NCI-H1092 (cell line): ENCODE measurements around the gene ARRDC1.
"Not testable (repeated sequence)": the region's sequence is repeated elsewhere in the genome, so short reads cannot be mapped to it uniquely, and the experiment has no call there.

ENCODE experiments used
- DNase-seq: peaks from one replicate; lab custom pipeline; 2025; lab: John Stamatoyannopoulos, UW

ARRDC1 gene

DNA sequence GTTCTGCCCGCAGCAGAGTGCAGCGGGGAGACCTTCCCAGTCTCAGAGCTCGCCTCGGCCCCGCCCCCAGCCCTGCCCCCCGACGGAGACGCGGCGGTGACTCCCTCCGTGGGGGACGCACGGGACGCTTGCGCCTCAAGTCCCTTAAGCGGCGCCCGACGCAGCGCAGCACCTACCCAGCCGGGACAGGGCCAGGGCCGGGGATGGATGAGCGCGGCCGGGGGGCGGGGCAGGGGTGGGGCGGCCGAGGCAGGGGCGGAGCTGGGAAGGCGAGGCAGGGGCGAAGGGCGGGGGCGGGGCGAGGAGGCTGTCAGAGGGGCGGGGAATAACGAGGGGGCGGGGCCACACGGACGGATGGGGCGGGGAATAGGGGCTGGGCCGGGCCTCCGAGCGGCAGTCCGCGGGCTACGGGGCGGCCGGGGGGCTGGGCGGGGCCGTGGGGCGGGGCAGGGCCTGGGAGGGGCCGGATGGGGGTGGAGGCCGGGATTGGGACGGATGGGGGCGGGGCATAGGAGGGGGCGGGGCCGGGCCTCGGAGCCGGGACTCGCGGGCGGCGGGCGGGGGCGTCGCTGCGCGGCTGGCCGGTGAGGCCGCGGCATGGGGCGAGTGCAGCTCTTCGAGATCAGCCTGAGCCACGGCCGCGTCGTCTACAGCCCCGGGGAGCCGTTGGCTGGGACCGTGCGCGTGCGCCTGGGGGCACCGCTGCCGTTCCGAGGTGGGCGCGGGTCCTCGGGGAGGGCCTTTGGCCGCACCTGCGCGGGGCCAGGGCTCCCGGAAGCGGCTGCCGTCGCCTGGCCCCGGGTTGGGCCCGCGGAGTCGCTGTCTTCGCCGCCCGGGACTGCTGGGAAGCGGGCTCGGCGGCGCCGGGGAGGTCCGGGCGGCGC, at the start of gene ARRDC1:
Gene ARRDC1, plus strand, starts transcription at position 566 of the 884 bp plus-strand sequence. Its CDS starts 32 bp downstream, at position 598.
- peak; percentile 64 for DNase-seq

- DNase-seq, result no peak
These were observed 49.2 kb upstream of the ARRDC1 start for GRCh38 chr9:137556069-137556838.

- no peak for DNase-seq
These were observed 47.4 kb upstream of the ARRDC1 start for GRCh38 chr9:137558127-137558526.

DNA sequence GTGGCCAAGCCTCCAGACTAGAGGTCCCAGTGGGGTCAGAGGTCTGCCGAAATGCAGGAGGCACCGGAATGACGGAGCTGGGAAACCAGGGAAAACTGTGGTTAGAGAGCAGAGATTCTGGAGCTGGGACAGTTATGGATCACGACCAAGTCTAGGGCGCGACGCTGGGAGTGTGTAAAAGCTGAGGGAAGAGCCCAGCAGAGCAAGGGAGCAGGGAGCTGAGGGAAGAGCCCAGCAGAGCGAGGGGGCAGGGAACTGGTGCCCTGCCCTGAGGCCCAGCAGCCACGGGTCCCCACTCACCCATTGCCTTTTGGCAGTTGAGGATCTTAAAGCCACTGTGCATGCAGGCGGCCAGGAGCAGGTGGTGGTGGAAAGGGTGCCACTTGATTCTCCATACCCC, 41.4 kb upstream of the ARRDC1 start:
- DNase-seq, result no peak

DNA sequence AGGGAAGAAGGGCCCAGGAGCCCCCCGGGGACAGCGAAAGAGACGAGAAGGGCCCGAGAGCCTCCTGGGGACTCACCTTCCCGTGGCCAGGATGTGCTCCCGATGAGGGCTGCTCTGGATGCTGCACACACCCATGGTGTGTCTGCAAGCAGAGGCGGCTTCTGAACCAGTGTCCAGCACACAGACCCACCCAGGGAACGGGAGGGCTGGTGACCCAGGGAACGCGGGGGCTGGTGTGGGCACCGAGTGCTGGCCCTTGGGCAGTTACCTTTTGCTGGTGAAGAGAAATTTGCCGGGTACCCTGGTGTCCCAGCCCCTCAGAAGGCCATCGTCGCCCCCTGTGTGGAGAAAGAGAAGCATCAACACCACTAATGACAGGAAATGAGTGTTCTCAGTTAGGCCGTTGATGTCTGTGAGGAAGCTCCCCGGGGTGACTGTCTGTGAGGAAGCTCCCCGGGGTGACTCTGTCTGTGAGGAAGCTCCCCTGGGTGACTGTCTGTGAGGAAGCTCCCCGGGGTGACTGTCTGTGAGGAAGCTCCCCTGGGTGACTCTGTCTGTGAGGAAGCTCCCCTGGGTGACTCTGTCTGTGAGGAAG, 40.6 kb upstream of the ARRDC1 start:
- no peak for DNase-seq

DNA sequence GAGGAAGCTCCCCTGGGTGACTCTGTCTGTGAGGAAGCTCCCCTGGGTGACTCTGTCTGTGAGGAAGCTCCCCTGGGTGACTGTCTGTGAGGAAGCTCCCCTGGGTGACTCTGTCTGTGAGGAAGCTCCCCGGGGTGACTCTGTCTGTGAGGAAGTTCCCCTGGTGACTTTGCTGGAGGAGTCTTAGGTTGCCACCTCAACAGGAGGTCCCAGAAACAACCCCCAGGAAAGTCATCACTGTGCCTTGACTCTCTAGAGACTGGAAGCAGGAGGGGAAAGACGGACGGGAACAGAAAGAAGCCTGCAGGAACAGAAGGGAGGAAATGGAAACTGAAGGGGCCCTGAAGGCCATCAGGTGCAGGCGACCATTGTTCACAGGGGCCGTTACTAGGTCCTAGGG, 37.0 kb upstream of the ARRDC1 start:
- not testable (repeated sequence) for DNase-seq

DNA sequence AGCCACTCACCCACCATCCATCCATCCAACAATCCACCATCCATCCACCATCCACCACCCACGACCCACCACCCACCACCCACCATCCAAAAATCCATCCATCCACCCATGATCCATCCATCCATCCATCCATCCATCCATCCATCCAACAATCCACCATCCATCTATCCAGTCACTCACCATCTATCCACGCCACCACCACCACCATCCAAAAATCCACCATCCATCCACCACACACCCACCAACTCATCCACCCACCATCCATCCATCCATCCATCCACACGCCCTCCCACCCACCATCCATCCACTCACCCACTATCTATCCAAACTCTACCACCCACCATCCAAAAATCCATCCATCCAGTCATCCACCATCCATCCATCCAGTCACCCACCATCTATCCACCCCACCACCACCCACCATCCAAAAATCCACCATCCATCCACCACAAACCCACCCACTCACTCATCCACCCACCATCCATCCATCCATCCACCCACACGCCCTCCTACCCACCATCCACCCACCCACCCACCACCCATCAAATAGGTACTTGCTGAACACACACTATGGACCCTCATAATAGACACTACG, 35.8 kb upstream of the ARRDC1 start:
- DNase-seq, result no peak

GRCh38 chr9:137570566-137570965, 34.9 kb upstream of the ARRDC1 start:
- DNase-seq, result no peak

DNA sequence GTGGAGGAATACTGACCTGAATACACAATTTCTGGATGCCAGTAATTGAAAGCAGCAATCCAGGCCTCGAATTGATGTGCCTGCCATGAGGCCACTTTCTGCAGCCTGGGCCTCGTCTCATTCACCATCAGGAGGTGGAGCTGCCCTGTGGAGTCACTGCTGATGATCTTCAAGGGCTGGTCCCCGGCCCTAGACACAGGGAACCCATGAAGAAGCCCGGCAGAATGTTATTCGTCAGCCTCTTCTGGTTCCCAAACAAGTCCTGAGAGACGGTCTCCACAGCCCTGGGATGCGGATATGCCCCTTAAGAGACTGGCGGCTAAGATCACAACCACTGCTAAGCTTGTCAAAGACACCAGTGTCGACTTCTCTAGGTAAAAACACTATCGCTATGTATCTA, 31.3 kb upstream of the ARRDC1 start:
- no peak for DNase-seq

GRCh38 chr9:137575364-137575715, 30.1 kb upstream of the ARRDC1 start:
- no peak for DNase-seq

DNA sequence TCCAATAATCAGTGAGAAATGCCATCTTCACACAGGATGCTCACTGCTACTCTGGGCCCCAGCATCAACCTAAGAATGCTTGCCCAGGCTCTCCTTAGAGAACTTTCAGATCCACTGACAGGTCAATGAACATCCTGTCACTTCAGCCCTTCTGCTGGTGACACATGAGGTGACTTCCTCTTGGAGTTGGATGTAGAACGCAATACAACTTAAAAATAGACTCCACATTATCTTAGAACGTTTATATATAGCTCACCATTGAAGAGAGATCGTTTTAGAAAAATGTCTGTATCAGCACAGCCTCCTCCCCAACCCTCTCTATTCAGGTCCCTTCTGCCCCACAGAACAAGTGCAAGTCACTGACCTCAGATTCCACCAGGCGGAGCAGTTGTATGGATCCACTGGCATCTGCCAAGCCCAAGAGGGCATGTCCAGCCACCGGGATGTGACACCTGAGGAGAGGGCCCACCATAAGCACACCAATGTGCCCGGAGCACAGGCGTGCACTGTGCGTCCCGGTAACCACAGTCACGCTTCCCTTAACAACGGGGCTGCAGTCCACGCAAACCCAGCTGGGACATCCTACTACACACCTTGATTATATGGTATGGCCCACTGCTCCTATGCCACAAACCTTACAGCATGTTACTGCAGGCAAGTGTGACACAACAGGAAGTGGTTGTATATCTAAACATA, 29.6 kb upstream of the ARRDC1 start:
- no peak for DNase-seq

- peak; percentile 89 for DNase-seq
These were observed 26.8 kb upstream of the ARRDC1 start, which contains the start of gene DPH7 for GRCh38 chr9:137578518-137579258. DPH7 (minus strand) TSS chr9:137578925; CDS start chr9:137578777, 148 bp downstream.

GRCh38 chr9:137579259-137579604, 26.3 kb upstream of the ARRDC1 start:
- DNase-seq, result no peak

- DNase-seq, result no peak
These were observed 25.1 kb upstream of the ARRDC1 start for GRCh38 chr9:137580209-137580953.

GRCh38 chr9:137580954-137581322, 24.5 kb upstream of the ARRDC1 start:
- DNase-seq, result no peak

DNA sequence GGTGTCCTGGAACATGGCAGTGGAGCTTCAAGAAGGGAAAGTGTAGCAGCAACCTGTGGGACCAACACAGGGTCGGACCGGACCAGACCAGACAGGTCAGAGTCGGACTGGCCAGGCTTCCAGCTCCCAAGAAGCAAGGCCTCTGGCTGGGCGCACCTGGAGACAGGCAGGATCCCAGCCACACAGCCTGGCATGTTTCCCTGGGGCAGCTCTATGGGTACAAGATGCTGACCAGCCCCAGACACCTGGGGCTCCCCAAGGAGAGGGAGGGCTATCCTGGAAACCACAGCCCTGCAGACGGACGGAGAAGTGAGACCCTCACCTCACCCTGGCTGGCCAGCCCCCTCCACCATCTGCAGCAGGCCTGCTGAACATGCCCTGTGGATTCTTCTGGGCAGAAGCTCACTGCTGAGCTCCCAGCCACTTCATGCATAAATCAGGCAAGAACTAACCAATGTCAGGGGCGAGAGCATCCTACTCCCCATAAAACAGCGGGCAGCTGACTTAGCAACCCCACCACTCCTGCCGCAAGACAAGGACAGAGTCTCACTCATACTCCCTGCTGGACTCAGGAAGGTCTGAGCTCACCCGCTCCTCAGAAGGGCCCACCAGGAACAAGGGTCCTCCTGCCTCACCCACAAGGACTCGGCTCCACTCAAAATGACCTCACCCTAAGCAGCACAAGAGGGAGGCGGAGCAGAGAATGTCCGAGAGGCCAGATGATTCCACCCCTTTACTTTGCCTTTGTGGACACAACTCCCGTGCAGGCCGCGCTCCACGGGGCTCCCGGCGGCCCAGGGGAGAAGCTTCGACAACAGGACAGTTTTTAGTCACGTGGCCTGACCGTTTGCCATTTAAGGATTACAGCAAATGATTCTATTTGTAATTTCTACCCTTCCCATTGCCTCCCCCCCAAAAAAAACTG, 23.9 kb upstream of the ARRDC1 start:
- no peak for DNase-seq

GRCh38 chr9:137582286-137582860, 23.1 kb upstream of the ARRDC1 start:
- no peak for DNase-seq

DNA sequence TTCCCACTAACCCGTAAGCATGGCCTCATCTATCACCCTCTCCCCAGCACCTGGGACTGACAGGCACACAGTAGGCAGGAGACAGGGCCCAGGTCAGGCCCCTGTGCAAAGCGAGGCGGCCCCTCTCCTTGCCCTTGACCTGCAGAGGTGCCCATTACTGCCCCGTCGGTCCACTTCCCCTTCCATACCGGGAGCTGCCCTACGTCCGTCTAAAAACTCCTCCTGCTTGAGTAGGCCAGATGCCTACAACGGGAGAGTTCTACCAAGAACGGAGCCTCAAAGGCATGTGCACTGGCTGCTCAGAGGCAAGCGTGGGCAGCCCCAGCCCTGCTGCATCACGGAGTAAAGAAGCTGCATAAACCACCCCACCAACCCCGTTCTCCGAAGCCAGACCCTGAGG, 22.1 kb upstream of the ARRDC1 start:
- DNase-seq, result no peak

DNA sequence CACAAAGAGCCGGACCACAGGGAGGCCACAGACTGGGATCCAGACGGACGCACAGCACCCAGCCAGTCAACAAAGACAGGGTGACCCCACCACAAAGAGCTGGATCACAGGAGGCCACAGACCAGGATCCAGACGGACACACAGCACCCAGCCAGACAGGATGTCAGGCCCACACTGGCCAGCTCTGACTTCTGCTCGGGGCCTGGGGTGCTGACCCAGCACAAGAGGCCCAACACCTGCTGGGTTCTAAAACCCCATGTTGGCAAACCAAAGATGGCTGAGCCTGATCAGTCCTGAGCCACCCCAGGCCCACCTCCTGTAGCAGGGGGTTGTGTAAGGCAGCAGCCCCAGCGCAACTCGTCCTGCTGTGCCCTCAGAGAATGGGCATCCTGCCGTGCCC, 21.5 kb upstream of the ARRDC1 start:
- no peak for DNase-seq
